Transverse colon (tissue), 4 donors: ENCODE measurements around the gene CATSPER3. TPM values are rescaled to one million over a fixed set of nuclear protein-coding genes. Genes with fewer than 3 reads are reported as not detected.

Source experiments
- DNase-seq: peaks from one replicate; pipeline ENCODE4 v3.0.0-alpha.2; 2019
- H3K27ac ChIP-seq, 4 donors: fragments of 200-600 bp; sonication (generic); 2 replicates each; pipeline ENCODE4 v1.5.1; 2016 to 2018; ENCODE audit warnings: inconsistent platforms in 4 of 4
- H3K27me3 ChIP-seq: fragments of 200-600 bp; sonication (generic); 2 replicates; pipeline ENCODE4 v1.5.1; 2017; ENCODE audit warnings: inconsistent platforms
- H3K36me3 ChIP-seq, 4 donors: fragments of 200-600 bp; sonication (generic); 2 replicates each; pipeline ENCODE4 v1.5.1; 2017 to 2019; ENCODE audit warnings: inconsistent platforms in 4 of 4
- H3K4me1 ChIP-seq, 4 donors: fragments of 200-600 bp; sonication (generic); 2 replicates each; pipeline ENCODE4 v1.5.1; 2017 to 2020; ENCODE audit warnings: inconsistent platforms in 4 of 4
- H3K4me3 ChIP-seq, 4 donors: fragments of 200-600 bp; sonication (generic); 1 replicate in 1 of 4; 2 replicates in 3 of 4; pipeline versions ENCODE4 v1.5.1 to v1.6.1; 2017 to 2019; ENCODE audit warnings: inconsistent platforms in 4 of 4
- H3K9me3 ChIP-seq, 2 donors: fragments of 200-600 bp; sonication (generic); 2 replicates each; pipeline ENCODE4 v1.5.1; 2017 to 2019; ENCODE audit warnings: inconsistent platforms in 2 of 2
- EP300 ChIP-seq: sonication (generic); formaldehyde crosslinking; IDR thresholded peaks from one replicate; pipeline ENCODE4 v1.6.1; 2017; ENCODE audit warnings: antibody characterized with exemption, low read depth
- POLR2A ChIP-seq: fragments of 450-650 bp; IDR thresholded peaks from one replicate; pipeline ENCODE4 v1.6.1; 2016; ENCODE audit warnings: antibody characterized with exemption, mild to moderate bottlenecking, moderate library complexity
- POLR2AphosphoS5 ChIP-seq, 3 donors: sonication (generic); formaldehyde crosslinking; IDR thresholded peaks; one replicate each; pipeline ENCODE4 v1.6.1; 2016; ENCODE audit warnings: antibody characterized with exemption in 3 of 3
- WGBS, 2 donors: methylation state at CpG; one replicate each; pipeline ENCODE4 v1.1.5; 2018; ENCODE audit warnings: low coverage in 1 of 2; 5-methylcytosine and 5-hydroxymethylcytosine counted together
- in situ Hi-C, 4 donors: fragments of 200-750 bp; cut with MboI; loops; one replicate each; pipeline versions ENCODE4 v1.15.0 to v1.15.1; 2017; ENCODE audit warnings: low sequenced_read_pairs in 3 of 4, low pct_ligation_motif_present in 1 of 4, low pct_unique_long_range_greater_than_20kb in 1 of 4
- intact Hi-C: fragments of 100-400 bp; cut with DNase I; formaldehyde crosslinking; loops from one replicate; pipeline ENCODE4 v1.15.1; 2023; ENCODE audit warnings: low total_unique reads
- total RNA-seq, 4 donors: library from RNA; depleted of rRNA; stranded (reverse); fragments of >200 nt; gene quantifications; one replicate each; pipeline ENCODE4 v1.1.0, GENCODE V29; 2016
- TF ChIP-seq, protein P1 (sequence below), 5 experiments: fragments of 200-600 bp in 3 of 5; fragments of 450-650 bp in 2 of 5; sonication (generic) in 3 of 5; IDR thresholded peaks; 1 replicate in 2 of 5; 2 replicates in 3 of 5; pipeline ENCODE4 v1.5.1; 2016 to 2017; ENCODE audit warnings: antibody characterized with exemption in 5 of 5, inconsistent platforms in 3 of 5, mild to moderate bottlenecking in 2 of 5, moderate library complexity in 1 of 5

The CATSPER3 gene
- total RNA-seq, 4 donors from 2014 or later = 0.32 to 4.1 (median 1.1) TPM; not detected in 1

DNA sequence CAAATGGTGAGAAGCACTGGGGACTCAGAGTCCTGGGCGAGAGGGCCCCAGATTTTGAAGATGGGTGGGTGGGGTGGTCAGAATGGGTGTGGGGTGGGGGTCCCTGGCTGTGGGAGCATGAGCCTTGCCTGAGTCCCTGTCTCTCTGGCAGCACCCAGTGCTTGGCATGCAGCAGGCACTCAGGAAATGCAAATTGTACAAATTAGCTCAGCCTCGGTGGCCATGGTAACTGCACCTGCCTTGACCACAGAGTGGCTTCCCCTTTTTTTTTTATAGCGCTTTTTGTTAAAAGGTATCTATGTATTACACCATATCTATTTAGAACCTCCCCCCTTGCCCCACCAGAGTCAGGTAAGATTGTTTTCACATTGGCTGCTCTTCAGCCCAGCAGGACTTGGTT is 85.6 kb downstream of the CATSPER3 start:
- TF ChIP-seq POLR2AphosphoS5 (IDR thresholded peaks at IDR 0.05) (no peak), POLR2A (no peak), EP300 (no peak)
- TF ChIP-seq, protein P1, sequence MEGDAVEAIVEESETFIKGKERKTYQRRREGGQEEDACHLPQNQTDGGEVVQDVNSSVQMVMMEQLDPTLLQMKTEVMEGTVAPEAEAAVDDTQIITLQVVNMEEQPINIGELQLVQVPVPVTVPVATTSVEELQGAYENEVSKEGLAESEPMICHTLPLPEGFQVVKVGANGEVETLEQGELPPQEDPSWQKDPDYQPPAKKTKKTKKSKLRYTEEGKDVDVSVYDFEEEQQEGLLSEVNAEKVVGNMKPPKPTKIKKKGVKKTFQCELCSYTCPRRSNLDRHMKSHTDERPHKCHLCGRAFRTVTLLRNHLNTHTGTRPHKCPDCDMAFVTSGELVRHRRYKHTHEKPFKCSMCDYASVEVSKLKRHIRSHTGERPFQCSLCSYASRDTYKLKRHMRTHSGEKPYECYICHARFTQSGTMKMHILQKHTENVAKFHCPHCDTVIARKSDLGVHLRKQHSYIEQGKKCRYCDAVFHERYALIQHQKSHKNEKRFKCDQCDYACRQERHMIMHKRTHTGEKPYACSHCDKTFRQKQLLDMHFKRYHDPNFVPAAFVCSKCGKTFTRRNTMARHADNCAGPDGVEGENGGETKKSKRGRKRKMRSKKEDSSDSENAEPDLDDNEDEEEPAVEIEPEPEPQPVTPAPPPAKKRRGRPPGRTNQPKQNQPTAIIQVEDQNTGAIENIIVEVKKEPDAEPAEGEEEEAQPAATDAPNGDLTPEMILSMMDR (IDR thresholded peaks at IDR 0.05) = no peak
- in situ Hi-C loops = no loop called here
- peaks cover 54% of the 10 kb centered on the region for H3K27me3 ChIP-seq
- no peak overlapping the region for H3K4me3 ChIP-seq
- H3K27ac ChIP-seq = no peak overlapping the region
- DNase-seq = peak; percentile 38
- H3K9me3 ChIP-seq = no peaks in the 10 kb centered on the region
- intact Hi-C loops = no loop called here
- peaks cover 0 to 4% (median 0%) of the 10 kb centered on the region in 4 donors for H3K4me1 ChIP-seq
- WGBS, 2 donors = 54% methylated on average over 3 of the region's 3 CpGs; no CpG with 5 or more reads in 1 of the 2 donors
- H3K36me3 ChIP-seq = no peaks in the 10 kb centered on the region

DNA sequence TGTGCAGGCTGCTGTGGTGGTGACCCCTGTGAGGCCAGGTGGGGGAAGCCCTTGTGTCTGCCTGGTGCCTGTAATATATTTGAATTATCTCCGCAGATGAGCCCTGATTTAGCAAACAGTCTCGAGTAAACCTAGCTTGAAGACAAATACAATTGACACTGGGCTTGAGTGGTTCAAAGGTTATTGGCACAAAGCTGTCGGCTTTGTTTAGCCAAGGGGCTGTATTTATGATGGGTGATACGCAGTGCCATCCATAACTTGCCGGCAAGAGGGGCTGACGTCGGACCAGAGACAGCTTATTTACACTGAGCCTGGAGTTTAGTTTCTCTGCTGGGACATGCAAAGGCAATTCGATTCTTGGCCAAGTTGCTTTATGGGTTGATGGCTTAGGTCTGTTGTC is 86.3 kb downstream of the CATSPER3 start:
- in situ Hi-C loops (no loop called here), intact Hi-C loops (no loop called here)
- DNase-seq = no peak
- Histone ChIP-seq H3K4me1 (peaks cover 0 to 4% (median 0%) of the 10 kb centered on the region in 4 donors), H3K27me3 (peaks cover 49% of the 10 kb centered on the region), H3K27ac (no peak overlapping the region), H3K4me3 (no peak overlapping the region), H3K9me3 (no peaks in the 10 kb centered on the region), H3K36me3 (no peaks in the 10 kb centered on the region)
- WGBS, 2 donors = 24% methylated on average over 8 of the region's 8 CpGs; no CpG with 5 or more reads in 1 of the 2 donors
- TF ChIP-seq, protein P1 (IDR thresholded peaks at IDR 0.05) = no peak
- TF ChIP-seq EP300 = no peak
- TF ChIP-seq POLR2A = no peak
- no peak for TF ChIP-seq POLR2AphosphoS5 (IDR thresholded peaks at IDR 0.05)

DNA sequence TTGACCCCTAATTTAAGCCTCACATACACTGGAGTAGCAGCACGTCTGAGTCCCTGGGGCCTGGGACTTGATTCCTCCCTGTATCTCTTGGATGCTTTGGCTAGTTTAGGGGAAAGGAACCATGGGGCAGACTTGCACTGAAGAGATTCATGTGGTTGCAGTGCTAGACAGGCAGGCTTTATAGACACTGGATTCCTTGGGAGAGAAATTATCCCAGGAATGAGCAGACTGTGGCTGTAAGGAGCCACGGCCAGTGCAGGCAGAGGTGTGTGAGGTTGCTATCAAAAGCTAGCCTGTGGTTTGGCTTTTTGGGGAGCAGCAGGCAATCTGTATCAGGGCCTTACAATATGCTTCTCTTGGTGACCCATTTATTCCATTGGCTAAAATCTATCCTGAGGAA is 86.8 kb downstream of the CATSPER3 start:
- Histone ChIP-seq H3K27ac (no peak overlapping the region), H3K4me3 (no peak overlapping the region), H3K4me1 (peaks cover 0 to 4% (median 0%) of the 10 kb centered on the region in 4 donors), H3K27me3 (peaks cover 44% of the 10 kb centered on the region), H3K36me3 (no peaks in the 10 kb centered on the region), H3K9me3 (no peaks in the 10 kb centered on the region)
- WGBS, 2 donors = 79 to 83% methylated on average over 1 to 2 of the region's 2 CpGs
- in situ Hi-C loops (no loop called here), intact Hi-C loops (no loop called here)
- DNase-seq = no peak
- TF ChIP-seq EP300 (no peak), POLR2A (no peak), POLR2AphosphoS5 (IDR thresholded peaks at IDR 0.05) (no peak)
- TF ChIP-seq, protein P1 (IDR thresholded peaks at IDR 0.05) = no peak

DNA sequence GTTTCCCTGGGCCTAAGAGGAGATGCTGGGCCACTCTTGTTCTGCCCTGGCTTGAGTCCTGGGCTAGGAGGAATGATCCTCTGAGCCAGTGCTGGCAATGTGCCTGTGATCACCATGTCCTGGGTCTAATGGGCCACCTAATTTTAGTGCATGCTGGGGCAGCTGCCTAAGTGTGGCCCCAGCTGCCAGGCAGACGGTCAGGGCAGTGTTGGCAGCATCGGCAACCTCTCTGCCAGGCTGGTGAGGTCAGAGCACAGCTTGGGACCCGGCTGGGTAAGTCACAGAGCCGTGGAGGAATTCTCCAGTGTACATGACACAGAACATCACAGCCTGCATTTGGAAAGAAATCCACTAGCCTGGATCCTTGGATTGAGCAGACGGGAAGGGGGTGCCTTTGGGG is 87.7 kb downstream of the CATSPER3 start:
- peaks cover 0 to 4% (median 0%) of the 10 kb centered on the region in 4 donors for H3K4me1 ChIP-seq
- in situ Hi-C loops = no loop called here
- peaks cover 36% of the 10 kb centered on the region for H3K27me3 ChIP-seq
- DNase-seq = no peak
- no peaks in the 10 kb centered on the region for H3K36me3 ChIP-seq
- H3K27ac ChIP-seq = no peak overlapping the region
- intact Hi-C loops = no loop called here
- H3K4me3 ChIP-seq = no peak overlapping the region
- no peaks in the 10 kb centered on the region for H3K9me3 ChIP-seq
- TF ChIP-seq POLR2AphosphoS5 (IDR thresholded peaks at IDR 0.05) (no peak), POLR2A (no peak), EP300 (no peak)
- TF ChIP-seq, protein P1 (IDR thresholded peaks at IDR 0.05) = no peak
- 60 to 69% methylated on average over 1 to 5 of the region's 5 CpGs for WGBS, 2 donors
